Measurements from ENCODE around the gene FRYL. TPM values are rescaled to one million over a fixed set of nuclear protein-coding genes. Genes with fewer than 3 reads are reported as not detected.
"Not testable (repeated sequence)": the region's sequence is repeated elsewhere in the genome, so short reads cannot be mapped to it uniquely, and the experiment has no call there.

Gene FRYL
- total RNA-seq, result 100 to 1,000 TPM in 2 of 4 donors, 10 to 100 TPM in 2; 62.5 to 119 (median 98.8) TPM

DNA sequence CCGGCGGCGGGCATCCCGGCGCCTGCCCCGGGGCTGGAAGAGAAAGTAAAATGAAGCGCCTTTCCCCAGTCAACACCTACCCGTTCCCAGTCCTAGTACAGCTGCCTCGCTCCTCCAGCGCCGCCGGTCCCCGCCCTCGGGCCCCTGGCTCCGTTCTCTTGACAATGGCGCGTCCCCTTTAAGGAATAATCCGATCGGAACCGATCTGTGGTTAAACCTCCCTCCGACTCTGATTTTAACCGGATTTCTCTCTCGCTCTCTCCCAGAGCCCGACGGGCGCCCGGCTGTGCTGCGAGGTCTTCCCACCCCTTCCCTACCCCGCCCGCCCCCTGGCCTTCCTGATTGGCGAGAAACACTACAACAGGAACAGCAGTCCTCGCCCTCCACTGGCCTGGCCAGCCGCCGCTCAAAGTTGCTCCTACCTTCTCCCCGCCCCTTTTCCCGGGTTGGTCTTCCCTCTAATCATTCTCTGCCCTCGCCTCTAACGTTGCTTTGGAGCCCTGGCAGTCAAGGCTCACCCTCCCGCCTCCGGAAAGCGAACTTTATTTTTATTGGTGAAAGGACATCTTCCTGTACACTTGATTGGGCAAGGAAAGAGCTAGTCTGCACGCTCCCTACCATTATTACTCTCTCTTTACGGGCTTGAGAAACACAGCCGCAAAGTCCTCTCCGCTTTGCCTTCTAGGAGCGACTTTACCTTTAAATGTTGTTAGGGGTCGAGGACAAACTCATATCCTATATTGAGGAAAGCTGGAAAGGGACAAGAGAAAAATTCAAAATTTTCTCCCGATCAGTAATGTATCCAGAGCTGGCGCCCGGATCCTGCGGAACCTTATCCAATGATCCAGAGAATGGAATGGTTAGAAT, at the start of gene FRYL:
FRYL (minus strand) TSS at position 282 of the 867 bp plus-strand sequence. CDS start 145,869 bp downstream, outside the sequence.
- Histone ChIP-seq H3K9me3 (no peaks in the 10 kb centered on the region), H3K4me3 (peak within 1 kb of the TSS; percentile 82 to 91), H3K4me1 (peaks cover 0 to 12% of the 10 kb centered on the region in 2 donors), H3K36me3 (no peaks in the 10 kb centered on the region), H3K27me3 (no peaks in the 10 kb centered on the region), H3K27ac (peak within 1 kb of the TSS; percentile 92 to 97)
- peak; percentile 49 to 80 for TF ChIP-seq POLR2A (IDR thresholded peaks at IDR 0.05)
- TF ChIP-seq, protein P1, sequence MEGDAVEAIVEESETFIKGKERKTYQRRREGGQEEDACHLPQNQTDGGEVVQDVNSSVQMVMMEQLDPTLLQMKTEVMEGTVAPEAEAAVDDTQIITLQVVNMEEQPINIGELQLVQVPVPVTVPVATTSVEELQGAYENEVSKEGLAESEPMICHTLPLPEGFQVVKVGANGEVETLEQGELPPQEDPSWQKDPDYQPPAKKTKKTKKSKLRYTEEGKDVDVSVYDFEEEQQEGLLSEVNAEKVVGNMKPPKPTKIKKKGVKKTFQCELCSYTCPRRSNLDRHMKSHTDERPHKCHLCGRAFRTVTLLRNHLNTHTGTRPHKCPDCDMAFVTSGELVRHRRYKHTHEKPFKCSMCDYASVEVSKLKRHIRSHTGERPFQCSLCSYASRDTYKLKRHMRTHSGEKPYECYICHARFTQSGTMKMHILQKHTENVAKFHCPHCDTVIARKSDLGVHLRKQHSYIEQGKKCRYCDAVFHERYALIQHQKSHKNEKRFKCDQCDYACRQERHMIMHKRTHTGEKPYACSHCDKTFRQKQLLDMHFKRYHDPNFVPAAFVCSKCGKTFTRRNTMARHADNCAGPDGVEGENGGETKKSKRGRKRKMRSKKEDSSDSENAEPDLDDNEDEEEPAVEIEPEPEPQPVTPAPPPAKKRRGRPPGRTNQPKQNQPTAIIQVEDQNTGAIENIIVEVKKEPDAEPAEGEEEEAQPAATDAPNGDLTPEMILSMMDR (IDR thresholded peaks at IDR 0.05), result no peak
- intact Hi-C loops (cut with DNase I; ENCODE audit: low total_unique reads), result loop anchor here (2.0 kb wide), 1 partner anchor 51 kb away; the partner anchor contains the start of gene OCIAD1
- DNase-seq, result peak; percentile 99 to 100

DNA sequence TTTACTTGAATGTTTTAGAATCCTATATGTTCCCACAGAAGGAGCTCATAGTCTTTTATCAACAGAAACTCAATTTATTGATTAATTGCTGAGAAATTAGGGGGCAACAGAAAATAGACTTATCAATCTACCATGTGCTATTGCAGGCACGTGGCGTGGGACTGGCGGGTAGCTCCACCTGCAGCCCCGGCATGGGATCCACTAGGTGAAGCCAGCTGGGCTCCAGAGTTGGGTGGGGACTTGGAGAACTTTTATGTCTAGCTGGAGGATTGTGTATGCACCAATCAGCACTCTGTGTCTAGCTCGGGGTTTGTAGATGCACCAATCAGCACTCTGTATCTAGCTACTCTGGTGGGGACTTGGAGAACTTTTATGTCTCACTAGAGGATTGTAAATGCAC, 47.5 kb upstream of the FRYL start:
- no peaks in the 10 kb centered on the region for H3K4me1 ChIP-seq
- no peaks in the 10 kb centered on the region for H3K9me3 ChIP-seq
- H3K4me3 ChIP-seq, result no peak overlapping the region
- H3K36me3 ChIP-seq, result no peaks in the 10 kb centered on the region
- H3K27ac ChIP-seq, result no peak overlapping the region
- H3K27me3 ChIP-seq, result no peaks in the 10 kb centered on the region
- no peak for DNase-seq
- intact Hi-C loops (cut with DNase I; ENCODE audit: low total_unique reads), result no loop called here
- TF ChIP-seq, protein P1 (IDR thresholded peaks at IDR 0.05), result no peak
- no peak for TF ChIP-seq POLR2A (IDR thresholded peaks at IDR 0.05)

DNA sequence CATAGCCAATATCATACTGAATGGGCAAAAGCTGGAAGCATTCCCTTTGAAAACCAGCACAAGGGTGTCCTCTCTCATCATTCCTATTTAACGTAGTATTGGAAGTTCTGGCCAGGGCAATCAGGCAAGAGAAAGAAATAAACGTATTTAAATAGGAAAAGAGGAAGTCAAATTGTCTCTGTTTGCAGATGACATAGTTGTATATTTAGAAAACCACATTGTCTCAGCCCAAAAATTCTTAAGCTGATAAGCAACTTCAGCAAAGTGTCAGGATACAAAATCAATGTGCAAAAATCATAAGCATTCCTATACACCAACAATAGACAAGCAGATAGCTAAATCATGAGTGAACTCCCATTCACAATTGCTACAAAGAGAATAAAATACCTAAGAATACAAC, 41.4 kb upstream of the FRYL start:
- intact Hi-C loops (cut with DNase I; ENCODE audit: low total_unique reads); H3K4me3 ChIP-seq; H3K27ac ChIP-seq; DNase-seq; H3K4me1 ChIP-seq; H3K27me3 ChIP-seq; H3K36me3 ChIP-seq; H3K9me3 ChIP-seq: not testable (repeated sequence)

DNA sequence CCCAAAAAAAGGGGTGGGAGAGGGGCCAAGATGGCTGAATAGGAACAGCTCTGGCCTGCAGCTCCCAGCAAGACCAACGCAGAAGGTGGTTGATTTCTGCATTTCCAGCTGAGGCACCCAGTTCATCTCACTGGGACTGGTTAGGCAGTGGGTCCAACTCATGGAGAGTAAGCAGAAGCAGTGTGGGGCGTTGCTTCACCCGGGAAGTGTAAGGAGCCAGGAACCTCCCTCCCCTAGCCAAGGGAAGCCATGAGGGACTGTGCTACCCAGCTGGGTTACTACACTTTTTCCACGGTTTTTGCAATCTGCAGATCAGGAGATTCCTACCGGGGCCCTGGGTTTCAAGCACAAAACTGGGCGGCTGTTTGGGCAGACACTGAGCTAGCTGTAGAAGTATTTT, 36.9 kb upstream of the FRYL start:
- no peaks in the 10 kb centered on the region for H3K4me1 ChIP-seq
- no peaks in the 10 kb centered on the region for H3K36me3 ChIP-seq
- H3K27ac ChIP-seq, result no peak overlapping the region
- no peaks in the 10 kb centered on the region for H3K27me3 ChIP-seq
- DNase-seq, result no peak
- no peaks in the 10 kb centered on the region for H3K9me3 ChIP-seq
- intact Hi-C loops (cut with DNase I; ENCODE audit: low total_unique reads), result no loop called here
- TF ChIP-seq, protein P1 (IDR thresholded peaks at IDR 0.05), result no peak
- TF ChIP-seq POLR2A (IDR thresholded peaks at IDR 0.05), result no peak
- no peak overlapping the region for H3K4me3 ChIP-seq

DNA sequence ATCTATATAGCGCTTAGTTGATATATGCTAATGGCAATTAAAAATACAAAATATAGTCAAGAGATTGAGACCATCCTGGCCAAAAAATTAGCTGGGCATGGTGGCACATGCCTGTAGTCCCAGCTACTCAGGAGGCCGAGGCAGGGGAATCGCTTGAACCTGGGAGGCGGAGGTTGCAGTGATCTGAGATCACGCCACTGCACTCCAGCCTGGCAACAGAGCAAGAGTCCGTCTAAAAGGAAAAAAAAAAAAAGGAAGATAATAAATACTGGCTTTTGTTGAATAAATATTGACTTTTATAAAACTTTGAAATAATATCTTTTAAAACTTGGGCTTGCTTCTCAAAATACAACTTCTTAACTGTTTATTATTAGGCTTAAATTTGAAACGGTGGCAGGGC, 36.2 kb upstream of the FRYL start:
- H3K9me3 ChIP-seq; H3K4me3 ChIP-seq; H3K27me3 ChIP-seq; DNase-seq; intact Hi-C loops (cut with DNase I; ENCODE audit: low total_unique reads); H3K4me1 ChIP-seq; H3K27ac ChIP-seq; H3K36me3 ChIP-seq: not testable (repeated sequence)

DNA sequence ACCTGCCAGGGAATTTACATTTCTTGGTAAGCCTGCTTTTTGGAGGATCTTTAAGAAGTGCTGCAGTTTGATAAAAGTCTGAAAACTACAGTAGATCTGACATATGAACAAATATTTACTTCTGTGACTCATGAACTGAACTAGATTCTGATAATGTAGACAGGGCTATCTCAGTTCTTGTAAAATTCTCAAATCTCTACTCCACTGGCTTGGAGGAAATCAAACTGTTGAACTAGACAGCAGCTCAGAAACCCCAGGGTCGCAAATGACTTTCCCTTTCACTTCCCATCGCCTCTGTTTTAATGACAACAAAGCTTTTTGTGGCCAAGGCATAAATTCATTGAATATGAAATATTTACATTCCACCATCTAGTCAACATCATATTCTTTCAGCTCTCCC, 35.4 kb upstream of the FRYL start:
- Histone ChIP-seq H3K9me3 (no peaks in the 10 kb centered on the region), H3K4me3 (no peak overlapping the region), H3K4me1 (no peaks in the 10 kb centered on the region), H3K27ac (no peak overlapping the region), H3K27me3 (no peaks in the 10 kb centered on the region), H3K36me3 (no peaks in the 10 kb centered on the region)
- no peak for DNase-seq
- intact Hi-C loops (cut with DNase I; ENCODE audit: low total_unique reads), result no loop called here
- TF ChIP-seq, protein P1 (IDR thresholded peaks at IDR 0.05), result no peak
- TF ChIP-seq POLR2A (IDR thresholded peaks at IDR 0.05), result no peak

All from uterus (tissue), 4 donors.